ENCODE results near the gene PHC2. TPM values are rescaled to one million over a fixed set of nuclear protein-coding genes. Genes with fewer than 3 reads are reported as not detected.

The PHC2 gene
- total RNA-seq, 2 experiments from 2014 or later = 37.7 to 39.5 TPM

GRCh38 chr1:33377013-33377412 lies 53.9 kb downstream of the PHC2 start:
- no peak for TF ChIP-seq CTCF (IDR thresholded peaks at IDR 0.05)
- ATAC-seq (ENCODE audit: poor library complexity) (peak; percentile 69), DNase-seq (peak in 3 of 14 experiments; percentile 17 to 68 (median 34))
- Histone ChIP-seq H3K9me3 (ENCODE audit: control insufficient read depth in 1 of 2, insufficient read depth in 1 of 2, low read length in 2 of 2) (no peaks in the 10 kb centered on the region), H3K36me3 (ENCODE audit: insufficient read depth, low read length) (no peaks in the 10 kb centered on the region), H3K27ac (ENCODE audit: low read depth in 1 of 2, low read length in 2 of 2) (peak overlapping the region in 1 of 2 donors; percentile 9), H3K27me3 (ENCODE audit: control insufficient read depth in 1 of 2, insufficient read depth in 2 of 2, low read length in 2 of 2) (peaks cover 0 to 7% of the 10 kb centered on the region in 2 experiments), H3K4me1 (ENCODE audit: insufficient read depth, low read length) (peaks cover 22% of the 10 kb centered on the region), H3K4me3 (ENCODE audit: low read length) (no peak overlapping the region)
- peaks cover 24% of the 10 kb centered on the region for H3K4me1 Mint-ChIP-seq (ENCODE audit: low read depth)
- H3K27ac Mint-ChIP-seq = peak overlapping the region; percentile 68
- H3K9me3 Mint-ChIP-seq = no peaks in the 10 kb centered on the region
- H3K4me3 Mint-ChIP-seq = no peak overlapping the region
- intact Hi-C loops (cut with DNase I, micrococcal nuclease) = no loop called here
- no peaks in the 10 kb centered on the region for H3K36me3 Mint-ChIP-seq (ENCODE audit: low read depth)
- ChIA-PET CTCF (no interaction called here), POLR2A (interaction anchor here (1.2 kb wide), 1 partner anchor 27 kb away, joined by 5 read pairs; no protein-coding TSS in a partner anchor)
- no peaks in the 10 kb centered on the region for H3K27me3 Mint-ChIP-seq

- H3K4me1 Mint-ChIP-seq (ENCODE audit: low read depth) = peaks cover 14% of the 10 kb centered on the region
- H3K4me3 Mint-ChIP-seq = no peak overlapping the region
- no peak overlapping the region for H3K27ac Mint-ChIP-seq
- H3K27me3 Mint-ChIP-seq = no peaks in the 10 kb centered on the region
- no peaks in the 10 kb centered on the region for H3K36me3 Mint-ChIP-seq (ENCODE audit: low read depth)
- Histone ChIP-seq H3K4me1 (ENCODE audit: insufficient read depth, low read length) (peaks cover 17% of the 10 kb centered on the region), H3K4me3 (ENCODE audit: low read length) (no peak overlapping the region), H3K27me3 (ENCODE audit: control insufficient read depth in 1 of 2, insufficient read depth in 2 of 2, low read length in 2 of 2) (no peaks in the 10 kb centered on the region), H3K27ac (ENCODE audit: low read depth in 1 of 2, low read length in 2 of 2) (no peak overlapping the region), H3K36me3 (ENCODE audit: insufficient read depth, low read length) (no peaks in the 10 kb centered on the region), H3K9me3 (ENCODE audit: control insufficient read depth in 1 of 2, insufficient read depth in 1 of 2, low read length in 2 of 2) (no peaks in the 10 kb centered on the region)
- H3K9me3 Mint-ChIP-seq = no peaks in the 10 kb centered on the region
- intact Hi-C loops (cut with DNase I, micrococcal nuclease) = no loop called here
- ChIA-PET CTCF (no interaction called here), POLR2A (no interaction called here)
- TF ChIP-seq CTCF (IDR thresholded peaks at IDR 0.05) = no peak
- DNase-seq = no peak
- ATAC-seq (ENCODE audit: poor library complexity) = no peak
These were observed 55.6 kb downstream of the PHC2 start for GRCh38 chr1:33375316-33375715.

GRCh38 chr1:33374336-33375105 lies 56.4 kb downstream of the PHC2 start:
- Mint-ChIP-seq H3K4me1 (ENCODE audit: low read depth) (peaks cover 8% of the 10 kb centered on the region), H3K27me3 (no peaks in the 10 kb centered on the region), H3K9me3 (no peaks in the 10 kb centered on the region), H3K4me3 (no peak overlapping the region), H3K36me3 (ENCODE audit: low read depth) (no peaks in the 10 kb centered on the region), H3K27ac (no peak overlapping the region)
- DNase-seq (no peak), ATAC-seq (ENCODE audit: poor library complexity) (no peak)
- no peak for TF ChIP-seq CTCF (IDR thresholded peaks at IDR 0.05)
- H3K27ac ChIP-seq (ENCODE audit: low read depth in 1 of 2, low read length in 2 of 2) = no peak overlapping the region
- no peaks in the 10 kb centered on the region for H3K27me3 ChIP-seq (ENCODE audit: control insufficient read depth in 1 of 2, insufficient read depth in 2 of 2, low read length in 2 of 2)
- intact Hi-C loops (cut with DNase I, micrococcal nuclease) = no loop called here
- H3K4me3 ChIP-seq (ENCODE audit: low read length) = no peak overlapping the region
- H3K36me3 ChIP-seq (ENCODE audit: insufficient read depth, low read length) = no peaks in the 10 kb centered on the region
- no peaks in the 10 kb centered on the region for H3K9me3 ChIP-seq (ENCODE audit: control insufficient read depth in 1 of 2, insufficient read depth in 1 of 2, low read length in 2 of 2)
- peaks cover 17% of the 10 kb centered on the region for H3K4me1 ChIP-seq (ENCODE audit: insufficient read depth, low read length)
- ChIA-PET CTCF (no interaction called here), POLR2A (no interaction called here)

All from CD4-positive, alpha-beta T cell (primary cell).